Subcutaneous abdominal adipose tissue (tissue), 5 donors: ENCODE measurements around the gene CEMIP.
"Not testable (repeated sequence)": the region's sequence is repeated elsewhere in the genome, so short reads cannot be mapped to it uniquely, and the experiment has no call there.

Source experiments
- H3K27ac ChIP-seq: one replicate; pipeline ENCODE4 v1.7.0; 2013; ENCODE audit warnings: low read depth, mild to moderate bottlenecking, inconsistent platforms, low read length, moderate library complexity
- H3K27me3 ChIP-seq, 5 donors: one replicate each; pipeline ENCODE4 v1.7.0; 2013; ENCODE audit warnings: low read length in 5 of 5, inconsistent platforms in 1 of 5; ENCODE audit not compliant: control insufficient read depth in 5 of 5, insufficient read depth in 4 of 5
- H3K36me3 ChIP-seq, 5 donors: one replicate each; pipeline ENCODE4 v1.7.0; 2013; ENCODE audit warnings: low read length in 5 of 5; ENCODE audit not compliant: control insufficient read depth in 5 of 5, insufficient read depth in 5 of 5
- H3K4me1 ChIP-seq, 5 donors: one replicate each; pipeline ENCODE4 v1.7.0; 2013; ENCODE audit warnings: low read length in 5 of 5, mild to moderate bottlenecking in 3 of 5, moderate library complexity in 1 of 5; ENCODE audit not compliant: control insufficient read depth in 5 of 5, insufficient read depth in 5 of 5
- H3K4me3 ChIP-seq, 5 donors: one replicate each; pipeline ENCODE4 v1.7.0; 2013; ENCODE audit warnings: low read length in 5 of 5, low read depth in 1 of 5
- H3K9ac ChIP-seq, 5 donors: one replicate each; pipeline ENCODE4 v1.7.0; 2013; ENCODE audit warnings: low read length in 5 of 5, mild to moderate bottlenecking in 4 of 5, moderate library complexity in 3 of 5
- H3K9me3 ChIP-seq, 5 donors: one replicate each; pipeline ENCODE4 v1.7.0; 2013; ENCODE audit warnings: low read length in 5 of 5; ENCODE audit not compliant: control insufficient read depth in 5 of 5
- donor health status: healthy.
- donor health status: healthy.
- donor health status: healthy.
- donor health status: healthy.
- donor health status: healthy.

Gene CEMIP

DNA sequence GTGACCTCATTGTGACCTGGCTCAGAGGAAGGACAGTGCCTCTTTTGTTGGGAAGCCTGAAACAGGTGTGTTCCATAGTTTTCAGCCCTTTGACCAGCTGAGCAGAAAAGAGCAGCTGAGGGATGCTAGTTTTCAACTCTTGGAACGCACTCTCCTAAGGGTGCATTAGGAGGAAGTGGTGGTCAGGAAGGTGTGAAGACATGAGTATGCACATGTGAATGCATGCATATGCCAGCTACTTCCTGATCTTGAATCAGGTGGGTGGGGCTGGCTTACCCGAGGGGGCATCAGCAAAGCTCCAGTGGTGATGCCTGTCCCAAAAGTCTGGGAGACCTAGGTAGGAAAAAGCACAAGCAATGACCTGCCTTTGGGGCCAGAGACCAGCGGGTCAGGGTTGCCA, 23.3 kb upstream of the CEMIP start:
- Histone ChIP-seq H3K27me3 (no peaks in the 10 kb centered on the region), H3K27ac (no peak overlapping the region), H3K4me3 (no peak overlapping the region), H3K4me1 (no peaks in the 10 kb centered on the region), H3K9ac (no peak overlapping the region), H3K36me3 (peaks cover 3 to 10% (median 7%) of the 10 kb centered on the region in 5 donors), H3K9me3 (no peaks in the 10 kb centered on the region)

DNA sequence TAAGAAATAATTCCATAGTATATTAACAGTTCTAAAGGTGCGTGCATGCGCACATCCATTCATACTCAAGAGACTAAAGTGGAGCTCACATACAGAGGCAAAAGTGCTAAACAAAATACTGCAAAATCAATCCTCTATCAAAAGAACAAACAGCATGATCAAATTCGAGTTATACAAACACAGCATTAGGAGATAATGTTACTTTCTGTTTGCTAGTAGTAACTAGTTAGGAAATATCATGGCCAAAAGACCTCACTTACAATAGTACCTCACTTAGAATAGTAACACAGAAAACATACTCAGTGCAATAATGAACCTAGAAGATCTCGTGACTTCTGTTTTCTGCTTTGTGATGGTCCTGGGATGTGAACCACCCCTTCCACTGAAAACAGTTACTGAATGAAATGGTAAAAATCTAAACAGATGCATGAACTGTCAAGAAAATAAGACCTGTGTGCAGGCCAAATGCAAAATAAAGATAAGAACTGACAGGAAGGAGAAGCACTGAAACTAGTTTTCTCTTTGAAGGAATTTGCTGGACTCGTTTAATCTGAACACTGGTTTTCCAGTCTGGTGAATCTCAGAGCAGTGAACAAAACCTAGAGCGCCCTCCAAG, 20.9 kb upstream of the CEMIP start:
- Histone ChIP-seq H3K27ac (no peak overlapping the region), H3K9ac (no peak overlapping the region), H3K4me1 (peaks cover 0 to 5% (median 0%) of the 10 kb centered on the region in 5 donors), H3K27me3 (no peaks in the 10 kb centered on the region), H3K4me3 (no peak overlapping the region), H3K36me3 (peaks cover 3 to 10% (median 7%) of the 10 kb centered on the region in 5 donors), H3K9me3 (no peaks in the 10 kb centered on the region)

DNA sequence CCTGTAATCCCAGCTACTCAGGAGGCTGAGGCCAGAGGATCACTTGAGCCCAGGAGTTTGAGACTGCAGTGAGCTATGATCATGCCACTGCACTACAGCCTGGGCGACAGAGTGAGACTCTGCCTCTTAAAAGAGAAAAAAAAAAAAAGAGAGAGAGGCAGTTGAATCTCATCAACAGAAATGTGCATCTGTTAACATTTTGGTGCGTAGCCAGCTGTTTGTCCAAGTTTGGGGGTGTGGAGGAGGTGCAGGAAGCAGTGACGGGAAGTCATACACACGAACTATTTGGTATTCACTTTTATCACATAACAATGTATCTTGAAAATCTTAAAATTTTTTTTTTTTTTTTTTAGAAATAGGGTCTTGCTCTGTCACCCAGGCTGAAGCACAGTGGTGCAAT, 18.2 kb upstream of the CEMIP start:
- no peaks in the 10 kb centered on the region for H3K27me3 ChIP-seq
- H3K36me3 ChIP-seq = peaks cover 0 to under 1% (median 0%) of the 10 kb centered on the region in 5 donors
- no peak overlapping the region for H3K27ac ChIP-seq
- H3K4me3 ChIP-seq = no peak overlapping the region
- H3K4me1 ChIP-seq = peaks cover 0 to 5% (median 0%) of the 10 kb centered on the region in 5 donors
- no peak overlapping the region for H3K9ac ChIP-seq
- H3K9me3 ChIP-seq = no peaks in the 10 kb centered on the region

DNA sequence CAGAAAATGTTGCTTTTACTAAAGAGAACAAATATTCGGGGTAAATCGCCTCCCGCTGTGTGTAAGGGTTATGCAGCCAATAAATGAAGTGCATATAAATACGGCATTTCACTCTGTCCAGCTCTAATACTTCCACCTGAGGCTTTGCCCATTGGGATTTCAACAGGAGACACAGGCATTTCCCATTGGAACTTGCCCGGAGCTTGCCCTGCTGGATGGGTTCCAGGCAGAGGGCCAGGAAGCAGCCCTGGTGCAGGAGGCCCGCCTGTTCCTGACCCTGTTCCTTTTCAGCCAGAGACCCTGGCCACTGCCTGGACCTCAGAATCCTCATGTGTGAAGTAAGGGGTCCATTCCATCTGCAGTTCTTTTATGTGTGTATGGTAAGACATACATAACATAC, 17.4 kb upstream of the CEMIP start:
- no peaks in the 10 kb centered on the region for H3K36me3 ChIP-seq

DNA sequence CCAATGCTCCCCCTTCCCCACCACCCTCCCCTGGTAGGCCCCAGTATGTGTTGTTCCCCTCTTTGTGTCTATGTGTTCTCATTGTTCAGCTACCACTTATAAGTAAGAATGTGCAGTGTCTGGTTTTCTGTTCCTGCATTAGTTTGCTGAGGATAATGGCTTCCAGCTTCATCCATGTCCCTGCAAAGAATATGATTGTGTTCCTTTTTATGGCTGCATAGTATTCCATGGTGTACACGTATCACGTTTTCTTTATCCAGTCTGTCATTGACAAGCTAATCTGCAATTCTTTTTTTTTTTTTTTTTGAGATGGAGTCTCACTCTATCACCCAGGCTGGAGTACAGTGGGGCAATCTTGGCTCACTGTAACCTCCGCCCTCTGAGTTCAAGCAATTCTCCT, 15.9 kb upstream of the CEMIP start:
- not testable (repeated sequence) for H3K36me3 ChIP-seq

More for the DNA sequence above, 17.4 kb upstream of the CEMIP start:
- Histone ChIP-seq H3K9me3 (no peaks in the 10 kb centered on the region), H3K4me3 (no peak overlapping the region), H3K27me3 (no peaks in the 10 kb centered on the region), H3K4me1 (peaks cover 0 to 5% (median 0%) of the 10 kb centered on the region in 5 donors), H3K9ac (no peak overlapping the region), H3K27ac (no peak overlapping the region)

DNA sequence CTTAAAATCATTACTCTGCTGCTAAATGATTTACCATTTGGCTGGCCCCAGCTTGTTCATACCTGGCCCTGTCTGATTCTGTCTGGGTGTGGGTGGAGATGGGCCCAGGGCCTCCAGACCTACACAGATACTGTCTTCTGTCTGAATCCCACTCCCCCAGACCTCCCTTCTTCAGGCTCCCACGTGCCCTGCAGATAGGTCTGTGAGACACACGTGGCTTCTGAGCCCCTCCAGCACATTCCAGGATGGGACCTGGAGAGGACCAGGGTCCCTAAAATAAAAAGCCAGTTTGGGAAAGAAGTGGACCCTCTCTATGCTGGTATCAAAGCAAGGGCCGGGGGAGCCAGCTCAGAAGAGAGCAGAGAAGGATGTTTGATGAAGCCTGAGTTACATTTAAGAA, 14.6 kb upstream of the CEMIP start:
- Histone ChIP-seq H3K4me1 (peaks cover 0 to 5% (median 0%) of the 10 kb centered on the region in 5 donors), H3K9ac (no peak overlapping the region), H3K4me3 (no peak overlapping the region), H3K36me3 (no peaks in the 10 kb centered on the region), H3K27ac (no peak overlapping the region), H3K27me3 (no peaks in the 10 kb centered on the region), H3K9me3 (no peaks in the 10 kb centered on the region)

More for the DNA sequence above, 15.9 kb upstream of the CEMIP start:
- not testable (repeated sequence) for H3K4me1 ChIP-seq, H3K4me3 ChIP-seq, H3K27ac ChIP-seq, H3K9me3 ChIP-seq, H3K9ac ChIP-seq, H3K27me3 ChIP-seq

DNA sequence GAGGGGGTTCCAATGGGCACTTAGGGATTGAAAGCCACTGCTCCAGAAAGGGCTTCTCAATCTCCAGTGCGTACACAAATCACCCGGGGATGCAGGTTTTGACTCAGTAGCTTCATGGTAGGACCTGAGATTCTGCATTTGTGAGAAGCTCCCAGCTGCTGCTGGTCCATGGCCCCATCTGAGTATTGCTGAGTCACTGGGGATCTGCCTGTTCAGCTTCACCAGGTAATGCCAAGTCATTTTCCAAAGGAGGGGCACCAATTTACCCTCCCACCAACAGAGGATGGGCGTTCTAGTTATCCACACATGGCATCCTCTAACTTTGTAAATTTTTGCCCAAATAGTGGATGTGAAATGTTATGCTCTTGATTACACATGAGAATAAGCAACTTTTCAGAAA, 12.9 kb upstream of the CEMIP start:
- Histone ChIP-seq H3K9me3 (no peaks in the 10 kb centered on the region), H3K27ac (no peak overlapping the region), H3K27me3 (no peaks in the 10 kb centered on the region), H3K4me3 (no peak overlapping the region), H3K4me1 (peaks cover 0 to 5% (median 0%) of the 10 kb centered on the region in 5 donors), H3K36me3 (no peaks in the 10 kb centered on the region), H3K9ac (no peak overlapping the region)

DNA sequence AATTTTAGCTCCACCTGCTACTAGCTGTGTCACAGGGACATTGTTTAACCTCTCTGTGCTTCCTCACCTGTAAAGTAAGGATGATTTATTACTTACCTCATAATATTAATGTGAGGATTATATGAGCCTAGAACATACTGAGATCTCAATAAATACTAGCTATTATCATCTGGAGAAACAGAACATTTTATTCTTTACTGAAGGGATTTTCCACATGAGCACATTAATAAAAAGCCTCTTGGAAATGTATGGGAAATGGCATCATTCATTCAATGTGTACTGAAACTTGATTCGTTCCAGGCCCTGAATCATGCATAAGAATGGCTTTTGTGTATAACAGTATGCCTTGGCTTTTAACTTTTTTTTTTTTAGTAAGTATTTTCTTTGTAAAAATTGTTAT, 11.0 kb upstream of the CEMIP start:
- Histone ChIP-seq H3K4me3 (no peak overlapping the region), H3K4me1 (no peaks in the 10 kb centered on the region), H3K9me3 (no peaks in the 10 kb centered on the region), H3K36me3 (no peaks in the 10 kb centered on the region), H3K9ac (no peak overlapping the region), H3K27ac (no peak overlapping the region), H3K27me3 (no peaks in the 10 kb centered on the region)

DNA sequence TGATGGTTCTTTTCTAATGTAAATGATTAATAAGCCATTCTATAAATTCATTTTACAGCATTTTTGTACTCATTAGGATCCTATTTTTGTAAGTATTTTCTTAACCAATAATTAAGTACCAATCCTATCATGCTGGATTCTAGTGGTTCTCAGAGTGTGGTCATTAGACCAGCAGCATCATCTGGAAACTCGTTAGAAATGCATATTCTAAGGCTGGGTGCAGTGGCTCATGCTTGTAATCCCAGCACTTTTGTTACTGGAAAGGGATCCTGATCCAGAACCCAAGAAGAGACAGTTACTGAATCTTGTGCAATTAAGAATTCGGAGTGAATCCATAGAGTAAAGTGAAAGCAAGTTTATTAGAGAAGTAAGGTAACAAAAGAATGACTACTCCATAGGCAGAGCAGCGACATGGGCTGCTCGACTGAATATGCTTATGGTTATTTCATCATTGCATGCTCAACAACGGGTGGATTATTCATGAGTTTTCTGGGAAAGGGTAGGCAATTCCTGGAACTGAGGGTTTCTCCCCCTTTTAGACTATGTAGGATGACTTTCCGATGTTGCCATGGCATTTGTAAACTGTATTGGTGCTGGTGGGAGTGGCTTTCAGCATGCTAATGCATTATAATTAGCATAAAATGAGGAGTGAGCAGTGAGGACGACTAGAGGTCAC, 9.9 kb upstream of the CEMIP start:
- Histone ChIP-seq H3K9ac (no peak overlapping the region), H3K9me3 (no peaks in the 10 kb centered on the region), H3K27me3 (no peaks in the 10 kb centered on the region), H3K36me3 (no peaks in the 10 kb centered on the region), H3K4me1 (no peaks in the 10 kb centered on the region), H3K4me3 (no peak overlapping the region), H3K27ac (no peak overlapping the region)

DNA sequence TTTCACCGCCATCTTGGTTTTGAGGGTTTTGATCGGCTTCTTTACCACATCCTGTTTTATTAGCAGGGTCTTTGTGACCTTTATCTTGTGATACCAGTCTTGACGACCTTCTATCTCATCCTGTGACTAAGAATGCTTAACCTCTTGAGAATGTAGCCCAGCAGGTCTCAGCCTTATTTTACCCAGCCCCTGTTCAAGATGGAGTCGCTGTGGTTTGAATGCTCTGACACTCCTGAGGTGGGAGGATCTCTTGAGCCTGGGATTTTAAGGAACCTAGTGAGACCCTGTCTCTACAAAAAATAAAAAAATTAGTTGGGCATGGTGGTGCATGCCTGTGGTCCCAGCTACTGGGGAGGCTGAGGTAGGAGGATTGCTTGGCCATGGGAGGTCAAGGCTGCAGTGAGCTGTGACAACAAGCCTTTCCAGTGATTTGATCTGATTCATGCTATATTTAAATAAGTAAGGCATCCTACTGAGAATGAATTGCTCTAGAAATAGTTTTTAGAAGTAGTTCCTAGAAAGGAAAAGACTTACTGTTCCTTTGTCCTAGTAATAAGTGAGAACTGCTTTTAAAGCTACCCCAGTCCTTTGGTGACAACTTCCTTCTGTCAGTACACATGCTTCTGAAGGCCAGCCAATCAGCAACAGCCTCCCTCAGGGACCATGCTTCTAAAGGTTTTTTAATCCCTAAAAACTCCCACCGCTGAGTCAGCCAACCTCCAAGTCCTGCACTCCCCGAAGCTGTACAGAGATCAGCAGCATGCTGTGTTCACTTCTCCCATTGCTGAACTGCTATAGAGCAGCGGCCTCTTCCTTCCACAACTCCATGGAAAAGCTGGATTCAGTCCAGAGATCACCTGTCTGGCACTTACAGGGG, 9.1 kb upstream of the CEMIP start:
- no peaks in the 10 kb centered on the region for H3K4me1 ChIP-seq
- H3K9ac ChIP-seq = no peak overlapping the region
- no peak overlapping the region for H3K27ac ChIP-seq
- no peaks in the 10 kb centered on the region for H3K36me3 ChIP-seq
- no peak overlapping the region for H3K4me3 ChIP-seq
- no peaks in the 10 kb centered on the region for H3K9me3 ChIP-seq
- no peaks in the 10 kb centered on the region for H3K27me3 ChIP-seq
